ENCODE results near the gene CEACAM16. TPM values are rescaled to one million over a fixed set of nuclear protein-coding genes. Genes with fewer than 3 reads are reported as not detected.
A peak's percentile ranks its signal among the peaks of the same experiment; 100 is the strongest.

The CEACAM16 gene
- polyA plus RNA-seq, 1 donor from 2014 or later: not detected

DNA sequence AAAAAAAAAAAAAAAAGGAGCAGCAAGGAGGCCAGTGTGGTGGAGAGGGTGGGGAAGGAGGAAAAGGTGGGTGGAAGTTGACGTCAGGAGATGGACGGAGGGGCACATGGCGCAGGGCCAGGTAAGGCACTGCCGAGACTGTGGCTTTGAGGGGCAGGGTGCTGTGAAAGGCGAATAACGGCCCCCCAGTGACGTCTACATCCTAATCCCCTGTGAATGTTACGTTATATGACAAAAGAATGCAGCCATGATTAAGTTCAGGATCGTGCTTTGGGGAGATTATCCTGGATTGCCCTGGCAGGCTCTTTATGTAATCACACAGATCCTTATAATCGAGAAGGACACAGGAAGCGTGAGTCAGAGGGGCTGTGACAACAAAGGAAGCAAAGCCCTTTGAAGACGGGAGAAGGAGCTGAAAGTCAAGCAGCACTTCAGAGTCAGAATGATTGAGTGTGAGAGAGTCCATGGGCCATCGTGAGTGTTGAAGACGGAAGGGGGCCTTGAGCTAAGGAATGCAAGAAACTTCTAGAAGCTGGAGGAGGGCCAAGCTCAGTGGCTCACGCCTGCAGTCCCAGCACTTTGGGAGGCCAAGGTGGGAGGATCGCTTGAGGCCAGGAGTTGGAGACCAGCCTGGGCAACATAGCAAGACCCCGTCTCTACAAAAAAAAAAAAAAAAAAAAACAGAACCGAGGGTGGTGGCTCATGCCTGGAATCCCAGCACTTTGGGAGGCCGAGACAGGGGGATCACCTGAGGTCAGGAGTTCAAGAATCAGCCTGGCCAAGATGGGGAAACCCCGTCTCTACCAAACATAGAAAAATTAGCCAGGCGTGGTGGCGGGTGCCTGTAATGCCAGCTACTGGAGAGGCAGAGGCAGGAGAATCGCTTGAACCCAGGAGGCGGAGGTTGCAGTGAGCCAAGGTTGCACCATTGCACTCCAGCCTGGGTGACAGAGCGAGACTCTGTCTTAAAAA, 13.8 kb upstream of the CEACAM16 start:
- H3K4me1 Mint-ChIP-seq: peaks cover 0 to 11% (median 7%) of the 10 kb centered on the region in 3 donors
- H3K9me3 Mint-ChIP-seq: no peaks in the 10 kb centered on the region
- H3K4me3 Mint-ChIP-seq: peak overlapping the region in 2 of 4 donors; percentile 44 to 79
- H3K36me3 Mint-ChIP-seq: no peaks in the 10 kb centered on the region
- H3K27ac Mint-ChIP-seq: no peak overlapping the region
- H3K27me3 Mint-ChIP-seq: peaks cover 14% of the 10 kb centered on the region

DNA sequence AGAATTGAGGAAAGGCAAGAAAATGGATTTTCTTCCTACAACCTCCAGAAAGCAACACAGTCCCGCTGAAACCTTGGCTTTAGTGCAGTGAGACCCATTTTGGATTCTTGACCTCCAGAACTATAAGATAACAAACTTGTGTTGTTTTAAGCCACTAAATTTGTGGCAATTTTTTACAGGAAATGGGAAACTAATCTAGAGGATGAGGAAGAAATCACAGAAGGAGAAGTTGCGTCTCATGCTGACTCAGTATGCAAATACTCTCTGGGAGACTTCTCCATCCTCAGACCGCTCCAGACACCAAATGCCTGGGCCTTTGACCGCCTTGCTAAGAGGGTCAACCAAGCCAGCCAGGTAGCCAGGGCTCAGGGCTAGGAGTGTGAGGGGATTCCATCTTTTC, 13.1 kb upstream of the CEACAM16 start:
- Mint-ChIP-seq H3K36me3 (no peaks in the 10 kb centered on the region), H3K27me3 (peaks cover 13% of the 10 kb centered on the region), H3K9me3 (no peaks in the 10 kb centered on the region), H3K4me1 (peaks cover 0 to 11% (median 7%) of the 10 kb centered on the region in 3 donors), H3K27ac (no peak overlapping the region), H3K4me3 (peak overlapping the region in 2 of 4 donors; percentile 49 to 60)

DNA sequence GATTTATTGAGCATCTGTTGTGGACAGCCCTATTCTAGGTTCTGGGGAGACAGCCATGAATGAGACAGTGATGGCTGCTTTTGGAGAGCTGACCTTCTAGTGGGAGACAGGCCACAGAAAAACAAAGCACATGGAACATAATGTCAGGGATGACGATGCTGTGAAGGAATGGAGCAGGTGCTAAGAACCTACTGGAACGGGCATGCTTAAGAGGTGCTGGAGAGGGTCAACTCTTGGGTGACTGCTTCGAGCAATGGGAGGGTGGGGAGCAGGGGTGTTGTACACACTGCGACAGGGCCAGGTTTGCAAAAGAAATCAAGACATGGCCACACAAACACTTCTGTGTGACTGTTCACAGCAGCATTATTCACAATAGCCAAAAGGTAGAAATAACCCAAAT, 12.1 kb upstream of the CEACAM16 start:
- Mint-ChIP-seq H3K9me3 (no peaks in the 10 kb centered on the region), H3K4me1 (peaks cover 4 to 15% (median 7%) of the 10 kb centered on the region in 3 donors), H3K4me3 (no peak overlapping the region), H3K36me3 (no peaks in the 10 kb centered on the region), H3K27ac (no peak overlapping the region), H3K27me3 (peaks cover 13% of the 10 kb centered on the region)

GRCh38 chr19:44687888-44688287, 11.1 kb upstream of the CEACAM16 start:
- no peaks in the 10 kb centered on the region for H3K9me3 Mint-ChIP-seq
- H3K4me3 Mint-ChIP-seq: peak overlapping the region in 1 of 4 donors; percentile 18
- peaks cover 13 to 18% (median 14%) of the 10 kb centered on the region in 3 donors for H3K4me1 Mint-ChIP-seq
- H3K36me3 Mint-ChIP-seq: no peaks in the 10 kb centered on the region
- H3K27ac Mint-ChIP-seq: no peak overlapping the region
- peaks cover 13% of the 10 kb centered on the region for H3K27me3 Mint-ChIP-seq

DNA sequence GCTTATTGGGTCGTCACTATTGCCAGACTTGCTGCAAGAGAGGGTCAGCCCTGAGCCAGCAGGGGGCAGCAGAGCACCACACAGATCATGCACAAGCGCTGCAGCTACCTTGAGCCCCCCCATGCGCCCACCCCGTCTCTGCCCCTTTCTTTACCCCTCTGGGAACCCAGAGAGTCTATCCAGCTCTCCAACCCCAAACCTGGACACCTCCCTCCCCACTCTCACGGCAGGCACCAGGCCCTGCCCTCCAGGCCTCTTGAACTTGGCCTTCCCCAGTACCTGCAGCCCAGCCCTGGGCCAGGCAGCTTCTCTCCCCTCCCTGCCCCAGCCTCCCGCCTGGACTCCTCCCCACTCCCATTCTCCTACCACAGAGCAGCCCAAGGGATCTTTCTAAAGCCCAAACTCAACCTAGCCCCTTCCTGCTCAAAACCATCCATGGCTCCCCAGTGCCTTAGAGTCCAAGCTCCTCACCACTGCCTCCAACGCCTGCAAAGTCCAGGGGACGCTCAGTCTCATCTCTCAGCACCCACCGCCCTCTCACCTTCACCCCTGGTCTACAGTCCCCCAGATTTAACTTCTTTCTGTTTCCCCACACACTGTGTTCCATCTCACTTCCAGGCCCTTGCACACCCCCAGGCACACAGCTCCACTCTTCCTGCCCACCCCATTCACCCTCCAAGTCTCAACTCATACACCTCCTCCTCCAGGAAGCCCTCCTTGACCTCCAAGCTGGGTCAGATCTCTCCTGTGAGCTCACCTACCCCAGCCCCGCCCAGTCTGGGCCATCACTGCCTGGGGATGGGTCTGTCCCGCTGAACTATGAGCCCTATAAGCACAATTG, 9.4 kb upstream of the CEACAM16 start:
- Mint-ChIP-seq H3K4me3 (peak overlapping the region in 1 of 4 donors; percentile 39), H3K4me1 (peaks cover 13 to 15% (median 14%) of the 10 kb centered on the region in 3 donors), H3K27ac (peak overlapping the region in 1 of 3 donors; percentile 80)

DNA sequence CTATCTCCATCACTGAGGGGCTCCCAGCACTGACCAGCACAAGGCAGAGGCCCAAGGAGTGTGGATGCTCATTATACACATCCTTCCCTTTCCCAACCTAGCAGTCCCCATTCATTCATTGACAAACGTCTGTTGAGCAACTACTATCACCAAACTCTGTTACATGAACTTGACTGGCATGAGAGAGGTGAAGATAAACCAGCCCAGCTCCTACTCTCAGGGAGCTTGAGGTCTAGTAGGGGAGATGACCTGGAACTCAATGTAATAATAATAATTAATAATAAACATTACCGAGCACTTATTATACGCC, 8.9 kb upstream of the CEACAM16 start:
- Mint-ChIP-seq H3K4me3 (no peak overlapping the region), H3K36me3 (no peaks in the 10 kb centered on the region), H3K27me3 (peaks cover 9% of the 10 kb centered on the region), H3K9me3 (no peaks in the 10 kb centered on the region), H3K27ac (peak overlapping the region in 1 of 3 donors; percentile 80), H3K4me1 (peaks cover 13% of the 10 kb centered on the region in 3 donors)

More for the DNA sequence above, 9.4 kb upstream of the CEACAM16 start:
- Mint-ChIP-seq H3K27me3 (peaks cover 10% of the 10 kb centered on the region), H3K9me3 (no peaks in the 10 kb centered on the region), H3K36me3 (no peaks in the 10 kb centered on the region)

DNA sequence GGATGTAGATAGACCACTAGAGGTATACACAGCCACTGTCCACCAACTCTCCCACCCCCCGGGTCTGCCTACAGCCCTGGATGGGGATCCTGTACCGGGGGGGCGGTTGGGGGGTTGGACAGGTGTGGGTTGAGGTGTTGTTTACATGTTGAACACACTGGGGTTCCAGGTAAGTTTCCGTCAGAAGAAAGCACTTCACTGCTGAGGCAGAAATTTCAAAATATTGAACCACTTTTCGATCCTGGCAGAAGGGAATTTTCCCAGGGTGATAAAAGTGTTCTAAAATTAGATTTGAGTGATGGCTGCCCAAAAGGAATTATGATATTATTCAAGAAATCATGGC, 6.6 kb upstream of the CEACAM16 start:
- Mint-ChIP-seq H3K4me1 (peaks cover 7 to 13% (median 11%) of the 10 kb centered on the region in 3 donors), H3K36me3 (peaks cover 1% of the 10 kb centered on the region), H3K27me3 (peaks cover 2% of the 10 kb centered on the region), H3K9me3 (no peaks in the 10 kb centered on the region), H3K27ac (peak overlapping the region in 2 of 3 donors; percentile 17 to 42), H3K4me3 (peak overlapping the region in 2 of 4 donors; percentile 70 to 83)

GRCh38 chr19:44694184-44694579, 4.8 kb upstream of the CEACAM16 start:
- Mint-ChIP-seq H3K4me1 (peaks cover 7 to 13% (median 9%) of the 10 kb centered on the region in 3 donors), H3K36me3 (peaks cover 1% of the 10 kb centered on the region), H3K4me3 (peak overlapping the region in 1 of 4 donors; percentile 67), H3K27me3 (peaks cover 7% of the 10 kb centered on the region), H3K27ac (no peak overlapping the region), H3K9me3 (no peaks in the 10 kb centered on the region)

DNA sequence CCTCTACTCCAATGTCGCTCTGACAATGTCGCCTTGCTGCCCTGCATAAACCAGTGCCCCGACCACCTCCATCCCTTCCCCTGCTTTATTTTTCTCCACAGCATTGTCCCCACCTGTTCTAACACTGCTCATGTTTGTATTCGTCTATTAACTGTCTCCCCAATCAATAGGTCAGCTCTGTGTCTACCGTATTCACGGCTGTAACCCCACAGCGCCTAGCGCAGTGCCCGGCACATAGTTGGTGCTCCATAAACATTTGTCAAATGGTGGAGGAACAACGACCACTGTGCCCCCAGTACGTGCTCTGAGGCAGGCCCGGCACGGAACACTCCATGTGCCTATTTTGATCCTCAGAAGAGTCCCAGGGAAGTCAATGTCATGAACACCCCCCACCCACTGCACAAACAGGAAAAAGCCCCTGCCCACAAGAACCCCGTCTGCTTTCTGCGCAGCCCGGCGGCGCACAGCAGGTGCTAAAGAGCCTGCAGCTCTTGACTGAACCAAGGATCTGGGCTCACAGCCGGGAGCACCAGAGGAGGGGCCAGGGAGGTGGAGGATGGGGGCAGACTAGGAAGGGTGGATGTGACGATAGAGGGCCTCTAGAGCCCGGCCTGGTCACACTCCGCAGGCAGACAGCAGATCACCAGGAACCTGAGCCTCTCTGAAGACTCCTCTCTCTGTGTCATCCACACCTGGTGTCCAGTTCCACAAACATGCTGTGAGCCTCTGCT, 1.8 kb upstream of the CEACAM16 start:
- Mint-ChIP-seq H3K4me1 (peaks cover 3 to 8% (median 5%) of the 10 kb centered on the region in 3 donors), H3K27ac (no peak overlapping the region), H3K9me3 (no peaks in the 10 kb centered on the region), H3K36me3 (peaks cover 1% of the 10 kb centered on the region), H3K4me3 (no peak overlapping the region), H3K27me3 (peaks cover 7% of the 10 kb centered on the region)

- no peaks in the 10 kb centered on the region for H3K9me3 Mint-ChIP-seq
- peaks cover 1% of the 10 kb centered on the region for H3K36me3 Mint-ChIP-seq
- peaks cover 7% of the 10 kb centered on the region for H3K27me3 Mint-ChIP-seq
- peaks cover 1 to 2% (median 2%) of the 10 kb centered on the region in 3 donors for H3K4me1 Mint-ChIP-seq
- H3K27ac Mint-ChIP-seq: no peak overlapping the region
- no peak overlapping the region for H3K4me3 Mint-ChIP-seq
Measured at GRCh38 chr19:44697670-44698034, 1.3 kb upstream of the CEACAM16 start.

GRCh38 chr19:44700547-44700946, 1.6 kb downstream of the CEACAM16 start:
- Mint-ChIP-seq H3K9me3 (no peaks in the 10 kb centered on the region), H3K27me3 (peaks cover 7% of the 10 kb centered on the region), H3K4me1 (peaks cover 0 to 2% (median 0%) of the 10 kb centered on the region in 3 donors), H3K36me3 (peaks cover 1% of the 10 kb centered on the region), H3K4me3 (no peak overlapping the region), H3K27ac (no peak overlapping the region)

DNA sequence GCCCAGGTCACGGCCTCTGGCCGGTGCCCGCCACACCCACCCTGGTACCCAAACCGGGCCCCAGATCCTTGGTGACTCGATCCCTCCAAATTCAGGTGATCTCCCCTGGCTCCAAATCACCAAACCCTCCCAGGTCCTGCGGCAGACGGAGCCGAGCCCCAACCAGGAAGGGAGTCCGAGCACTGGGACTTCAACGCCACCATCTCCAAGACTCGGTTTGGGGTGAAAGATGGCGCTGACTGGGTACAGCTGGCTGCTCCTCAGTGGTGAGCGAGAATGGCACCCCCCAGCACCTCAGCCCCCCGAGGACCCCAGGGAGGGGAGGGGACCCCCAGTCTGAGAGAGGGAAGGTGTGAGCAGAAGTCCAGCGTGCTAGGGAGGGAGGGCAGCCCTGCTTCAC, 2.3 kb downstream of the CEACAM16 start:
- H3K27ac Mint-ChIP-seq: no peak overlapping the region
- H3K27me3 Mint-ChIP-seq: peaks cover 7% of the 10 kb centered on the region
- H3K9me3 Mint-ChIP-seq: no peaks in the 10 kb centered on the region
- H3K4me1 Mint-ChIP-seq: peaks cover 0 to 2% (median 0%) of the 10 kb centered on the region in 3 donors
- H3K36me3 Mint-ChIP-seq: peaks cover 1% of the 10 kb centered on the region
- H3K4me3 Mint-ChIP-seq: no peak overlapping the region

DNA sequence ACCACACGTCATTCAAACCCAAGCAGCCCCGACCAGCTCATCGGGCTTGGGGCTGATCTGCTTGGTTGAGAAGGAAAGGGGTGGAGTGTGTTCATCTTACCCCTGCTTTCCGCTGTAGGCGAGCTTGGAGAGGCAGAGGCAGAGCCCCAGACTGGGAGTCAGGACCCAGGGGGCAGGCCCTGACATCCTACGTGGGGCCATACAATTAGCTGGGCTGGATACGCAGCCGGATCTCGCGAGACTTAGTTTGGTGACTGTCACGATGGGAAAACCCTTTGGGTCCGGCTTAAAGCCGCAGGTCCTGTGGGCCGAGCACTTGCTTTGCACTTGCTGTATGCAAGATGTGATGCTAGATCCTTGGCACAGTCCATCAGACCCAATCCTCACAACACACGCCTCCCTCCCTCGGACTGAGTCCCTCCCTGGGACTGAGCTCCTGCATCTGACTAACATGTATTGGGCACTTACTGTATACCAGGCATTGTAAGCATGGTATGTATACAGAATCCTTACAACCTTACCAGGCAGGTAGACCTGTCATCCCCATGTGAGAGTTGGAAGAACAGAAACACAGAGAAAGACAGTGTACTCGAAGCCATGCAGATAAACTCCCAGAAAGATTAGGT, 3.7 kb downstream of the CEACAM16 start:
- Mint-ChIP-seq H3K27ac (no peak overlapping the region), H3K9me3 (no peaks in the 10 kb centered on the region), H3K4me3 (no peak overlapping the region), H3K27me3 (peaks cover 7% of the 10 kb centered on the region), H3K36me3 (no peaks in the 10 kb centered on the region), H3K4me1 (no peaks in the 10 kb centered on the region)

DNA sequence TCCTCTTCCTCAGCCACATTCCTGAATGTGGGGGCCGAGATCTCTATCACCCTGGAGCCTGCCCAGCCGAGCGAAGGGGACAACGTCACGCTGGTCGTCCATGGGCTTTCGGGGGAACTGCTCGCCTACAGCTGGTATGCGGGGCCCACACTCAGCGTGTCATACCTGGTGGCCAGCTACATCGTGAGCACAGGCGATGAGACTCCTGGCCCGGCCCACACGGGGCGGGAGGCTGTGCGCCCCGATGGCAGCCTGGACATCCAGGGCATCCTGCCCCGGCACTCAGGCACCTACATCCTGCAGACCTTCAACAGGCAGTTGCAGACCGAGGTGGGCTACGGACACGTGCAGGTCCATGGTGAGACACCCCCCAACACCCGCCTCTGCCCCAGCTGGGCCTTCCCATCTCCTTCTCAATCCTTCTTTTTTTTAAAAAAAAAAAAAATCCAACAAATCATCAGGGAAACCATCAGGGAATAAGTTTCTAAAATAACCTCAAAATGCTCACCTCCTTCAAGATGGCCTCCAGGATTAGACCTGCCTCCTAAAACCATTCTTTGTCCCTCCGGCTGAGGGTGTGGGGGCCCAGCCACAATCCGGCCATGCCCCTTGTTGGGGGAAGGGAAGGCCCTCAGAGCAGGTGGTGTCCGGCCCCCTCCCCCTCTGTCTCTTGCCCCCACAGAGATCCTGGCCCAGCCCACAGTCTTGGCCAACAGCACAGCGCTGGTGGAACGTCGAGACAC, 4.6 kb downstream of the CEACAM16 start:
- Mint-ChIP-seq H3K27me3 (no peaks in the 10 kb centered on the region), H3K9me3 (no peaks in the 10 kb centered on the region), H3K36me3 (no peaks in the 10 kb centered on the region), H3K27ac (no peak overlapping the region), H3K4me1 (no peaks in the 10 kb centered on the region), H3K4me3 (no peak overlapping the region)
